ENCODE results near the gene RBM24.
A peak's percentile ranks its signal among the peaks of the same experiment; 100 is the strongest.

Gene RBM24

DNA sequence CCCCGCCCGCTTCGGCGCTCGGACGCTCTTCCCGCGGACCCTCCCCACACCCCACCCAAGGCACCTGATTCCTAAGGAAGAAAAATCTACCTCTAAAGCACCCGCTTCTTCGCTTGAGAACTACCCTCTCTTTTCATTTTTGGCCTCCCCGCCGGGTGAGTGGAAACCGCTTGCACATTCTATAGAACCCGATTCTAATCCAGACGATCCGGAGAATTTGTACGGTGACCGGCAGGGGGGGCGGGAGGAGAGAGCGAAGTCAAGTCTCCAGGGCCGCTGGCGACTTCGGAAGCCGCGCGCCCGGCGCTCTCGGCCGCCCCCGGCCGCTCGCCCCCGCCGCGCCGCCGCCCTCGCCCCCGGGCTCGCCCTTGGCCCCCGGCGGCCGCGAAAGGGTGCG is at the start of gene RBM24:
Gene RBM24 (plus strand): TSS at position 262 of the 397 bp plus-strand sequence. CDS start 221 bp downstream, outside the sequence.
- DNase-seq (ENCODE audit: low spot score), result peak; percentile 41

DNA sequence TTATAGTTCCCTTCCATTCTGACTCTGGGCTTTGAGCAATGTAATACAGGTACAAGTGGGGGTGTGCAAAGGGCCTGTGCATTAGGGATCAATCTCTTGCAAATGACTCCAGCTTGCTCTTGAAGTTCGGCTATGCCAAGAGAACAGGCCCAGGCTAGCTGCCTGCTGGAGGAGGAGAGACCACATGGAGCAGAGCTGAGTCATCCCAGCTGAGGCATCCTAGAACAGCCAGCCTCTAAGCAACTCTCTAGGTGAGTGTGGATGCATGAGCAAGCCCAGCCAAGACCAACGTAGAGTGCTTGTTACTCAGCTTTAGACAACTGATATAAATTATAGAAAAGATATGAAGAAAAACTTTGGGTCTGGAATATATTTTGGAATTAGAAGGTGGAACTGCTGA is 47.6 kb upstream of the RBM24 start:
- DNase-seq (ENCODE audit: low spot score), result no peak

DNA sequence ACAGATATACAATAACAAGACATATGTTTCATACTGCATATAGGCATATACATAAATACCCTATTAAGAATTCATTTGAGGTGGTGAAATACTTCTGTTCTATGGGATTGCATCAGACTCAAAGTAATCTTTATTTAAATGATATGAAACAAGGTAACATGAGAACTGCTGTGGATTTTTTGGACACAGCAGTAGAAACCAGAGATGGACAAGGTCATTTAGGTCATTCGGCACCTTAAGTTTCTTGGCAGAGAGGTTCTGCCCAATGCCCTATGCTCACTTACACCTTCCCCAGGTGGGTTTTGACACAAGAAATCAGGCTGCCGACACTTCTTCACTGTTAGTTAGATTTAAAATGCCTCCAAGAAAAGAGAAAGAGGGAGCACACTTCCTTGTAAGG is 43.9 kb upstream of the RBM24 start:
- DNase-seq (ENCODE audit: low spot score), result no peak

DNA sequence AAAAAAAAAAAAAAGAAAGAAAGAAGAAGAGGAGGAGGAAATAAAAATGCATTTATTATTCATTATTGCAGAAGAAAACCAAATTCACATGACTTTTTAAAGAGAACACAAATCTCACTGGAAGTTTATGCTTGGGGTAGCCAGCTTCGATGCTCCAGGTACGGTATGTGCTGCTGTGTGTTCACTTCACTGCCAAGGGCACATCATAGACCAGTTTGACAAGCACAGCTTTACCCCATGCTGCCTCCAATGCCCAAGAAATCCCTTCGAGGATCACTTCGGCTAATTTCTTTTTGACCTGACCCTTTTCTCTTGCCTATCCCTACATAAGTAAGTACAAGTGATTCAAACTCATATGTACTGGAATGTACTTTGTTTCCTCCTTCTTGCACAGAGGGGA is 41.9 kb upstream of the RBM24 start:
- no peak for DNase-seq (ENCODE audit: low spot score)

DNA sequence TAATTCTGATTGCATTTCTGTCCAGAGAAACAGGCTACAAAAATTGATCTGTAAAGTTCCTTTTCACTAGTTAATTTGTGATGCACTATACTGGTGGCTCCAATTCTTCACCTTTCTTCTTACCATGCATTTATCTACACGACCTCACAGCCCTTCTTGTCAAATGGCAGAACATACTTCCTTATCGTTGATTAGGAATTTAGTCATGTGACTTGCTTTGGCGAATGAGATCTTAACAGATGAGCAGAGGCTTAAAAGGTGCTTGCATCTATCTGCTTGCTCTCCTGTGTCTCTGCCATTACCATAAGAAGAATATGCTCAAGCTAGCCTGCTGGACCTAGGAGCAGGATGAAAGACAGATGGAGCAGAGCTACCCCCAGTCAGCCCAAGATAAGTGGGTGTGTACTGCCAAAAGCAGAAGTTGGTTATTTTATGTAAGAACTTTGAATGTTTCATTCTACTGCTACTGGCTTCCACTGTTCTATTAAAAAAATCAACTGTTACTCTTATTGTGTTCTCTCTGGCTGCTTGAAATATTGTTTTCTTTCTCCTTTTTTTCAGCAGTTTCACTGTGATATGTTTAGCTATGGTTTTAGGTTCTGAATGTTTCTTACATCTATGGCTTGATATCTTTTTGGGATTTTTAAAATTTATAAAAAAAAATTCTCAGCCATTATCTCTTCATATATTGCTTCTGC is 40.2 kb upstream of the RBM24 start:
- DNase-seq (ENCODE audit: low spot score), result no peak

DNA sequence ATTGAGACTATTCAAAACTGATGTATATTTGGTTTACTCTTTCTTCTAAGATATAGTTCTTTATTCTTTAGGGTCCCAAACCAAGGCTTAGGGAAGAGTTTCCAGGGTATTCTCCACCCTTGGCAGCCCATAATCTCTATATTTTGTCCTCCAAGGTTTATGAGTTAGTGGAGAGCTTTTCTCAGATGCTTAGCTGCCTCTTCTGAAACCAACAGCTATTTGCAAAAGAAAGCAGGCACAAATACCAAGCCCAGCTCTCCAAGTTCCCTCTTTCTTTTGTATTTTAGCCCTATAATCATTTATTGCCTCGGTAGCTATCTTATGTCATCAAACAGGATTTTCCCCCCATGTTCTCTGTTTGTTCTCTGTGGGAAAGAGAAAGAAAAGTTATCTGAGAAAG is 39.1 kb upstream of the RBM24 start:
- DNase-seq (ENCODE audit: low spot score), result no peak

DNA sequence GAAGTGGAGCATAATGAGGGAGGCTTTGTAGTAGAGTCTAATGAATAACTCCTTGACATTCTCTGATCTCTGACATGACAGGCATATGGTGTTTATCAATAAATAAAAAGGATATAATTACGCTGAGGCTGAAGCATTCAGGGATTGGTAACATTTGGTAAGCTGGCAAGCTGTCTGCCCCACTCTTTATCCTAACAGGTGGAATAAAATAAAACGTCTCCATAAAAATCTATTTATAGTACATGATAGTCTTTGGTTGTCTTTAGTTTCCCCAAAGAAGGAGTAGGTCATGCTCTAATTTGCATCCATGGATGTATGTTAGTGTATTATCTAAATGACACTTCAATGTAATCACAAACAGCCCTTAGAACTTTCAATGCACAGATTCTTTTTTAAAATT is 30.9 kb upstream of the RBM24 start:
- DNase-seq (ENCODE audit: low spot score), result no peak

DNA sequence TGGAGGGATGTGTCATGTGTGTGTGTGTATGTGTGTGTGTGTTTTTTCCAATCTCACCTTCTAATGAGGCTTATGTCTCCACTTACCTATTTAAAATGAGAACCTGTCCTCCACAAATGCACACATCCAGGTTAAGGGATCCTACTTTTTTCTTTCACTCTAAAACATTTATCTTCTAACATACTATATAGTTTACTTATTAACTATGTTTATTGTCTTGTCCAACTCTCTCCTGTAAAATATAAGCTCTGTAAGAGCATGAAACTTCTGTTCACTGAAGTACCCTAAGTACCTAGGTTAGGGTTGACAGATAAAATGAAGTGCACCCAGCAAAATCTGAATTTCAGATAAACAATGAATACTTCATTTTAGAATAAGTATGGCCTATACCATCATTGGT is 29.2 kb upstream of the RBM24 start:
- DNase-seq (ENCODE audit: low spot score), result no peak

DNA sequence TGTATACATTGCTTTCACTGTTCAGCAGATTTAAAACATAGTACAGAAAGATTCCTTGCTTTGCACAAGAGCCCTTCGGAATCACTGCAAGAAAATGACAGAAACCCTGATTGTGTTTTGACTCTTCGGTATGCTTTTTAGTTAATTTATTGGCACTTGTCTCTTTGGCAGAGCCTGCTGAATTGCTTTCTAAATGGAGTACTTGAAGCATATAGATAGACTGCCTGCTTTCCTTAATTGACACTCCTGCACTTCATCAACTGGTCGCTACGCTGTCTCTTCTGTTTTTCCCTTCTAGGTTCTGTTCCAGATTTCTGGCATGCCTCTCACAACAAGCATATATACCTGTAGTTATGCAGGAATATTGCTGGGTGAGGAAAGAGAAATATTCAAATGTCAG is 22.4 kb upstream of the RBM24 start:
- DNase-seq (ENCODE audit: low spot score), result no peak

DNA sequence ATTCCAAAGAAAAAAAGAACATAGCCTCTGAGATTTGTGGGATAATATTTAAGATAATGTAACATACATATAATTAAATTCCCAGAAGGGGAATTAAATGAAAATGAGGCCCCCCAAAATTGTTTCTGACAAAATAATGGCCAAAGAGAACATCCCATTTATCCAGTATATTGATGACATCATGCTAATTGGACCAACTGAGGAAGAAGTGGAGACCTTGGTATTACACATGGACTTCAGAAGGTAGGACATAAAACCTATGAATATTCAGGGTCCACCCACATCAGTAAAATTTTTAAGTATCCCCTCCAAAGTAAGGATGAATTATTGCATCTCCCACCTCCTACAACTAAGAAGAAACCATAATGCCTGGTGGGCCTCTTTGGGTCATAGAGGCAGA is 15.6 kb upstream of the RBM24 start:
- DNase-seq (ENCODE audit: low spot score), result no peak

DNA sequence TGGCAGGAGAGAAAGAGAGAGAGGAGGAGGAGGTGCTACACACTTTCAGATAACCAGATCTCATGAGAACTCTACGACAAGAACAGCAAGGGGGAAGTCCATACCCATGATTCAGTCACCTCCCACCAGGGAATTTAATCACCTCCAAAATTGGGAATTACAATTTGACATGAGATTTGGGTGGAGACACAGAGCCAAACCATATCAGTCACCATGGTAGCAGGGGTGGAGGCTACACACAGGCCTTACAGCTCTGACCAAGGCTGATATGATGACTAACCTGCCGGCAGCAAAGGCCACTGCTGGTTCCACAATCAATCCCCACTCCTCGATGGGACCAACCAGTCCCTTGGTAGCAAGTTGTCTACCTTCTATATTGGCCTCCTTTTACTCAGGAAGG is 13.6 kb upstream of the RBM24 start:
- no peak for DNase-seq (ENCODE audit: low spot score)

DNA sequence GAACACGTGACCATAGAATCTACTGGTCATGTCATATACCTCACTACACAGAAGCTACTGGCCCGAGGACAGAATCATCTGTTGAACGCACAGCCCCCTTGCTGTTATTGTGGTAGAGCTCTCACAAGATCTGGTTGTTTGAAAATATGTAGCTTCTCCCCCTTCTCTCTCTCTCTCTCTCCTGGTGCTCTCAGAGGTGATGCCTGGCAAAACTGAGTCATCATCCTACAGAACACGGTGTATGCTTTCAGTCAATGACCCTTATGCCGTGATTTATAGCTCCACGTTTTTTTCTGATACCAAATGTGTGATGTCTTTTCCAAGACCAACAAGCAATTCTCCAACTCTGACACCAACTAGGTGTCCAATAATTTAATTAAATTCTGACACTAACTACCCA is 13.0 kb upstream of the RBM24 start:
- DNase-seq (ENCODE audit: low spot score), result no peak

DNA sequence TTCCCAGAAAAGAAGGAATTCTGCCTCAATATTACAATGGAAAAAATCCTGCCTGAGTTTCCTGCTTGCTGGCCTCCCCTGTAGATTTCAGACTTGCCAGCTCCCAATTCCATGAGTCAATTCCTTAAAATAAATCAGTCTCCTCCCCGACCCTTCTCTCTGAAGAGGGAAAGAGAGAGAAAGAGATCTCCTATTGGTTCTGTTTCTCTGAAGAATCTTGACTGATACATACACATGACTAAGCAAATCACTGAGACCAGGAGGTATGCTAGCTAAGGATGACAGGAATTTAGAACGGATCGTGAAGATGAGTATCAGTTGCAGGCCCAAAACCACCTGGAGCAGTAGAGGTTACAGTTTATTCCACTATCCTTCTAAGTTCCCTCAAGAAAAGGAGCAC is 11.3 kb upstream of the RBM24 start:
- DNase-seq (ENCODE audit: low spot score), result no peak

DNA sequence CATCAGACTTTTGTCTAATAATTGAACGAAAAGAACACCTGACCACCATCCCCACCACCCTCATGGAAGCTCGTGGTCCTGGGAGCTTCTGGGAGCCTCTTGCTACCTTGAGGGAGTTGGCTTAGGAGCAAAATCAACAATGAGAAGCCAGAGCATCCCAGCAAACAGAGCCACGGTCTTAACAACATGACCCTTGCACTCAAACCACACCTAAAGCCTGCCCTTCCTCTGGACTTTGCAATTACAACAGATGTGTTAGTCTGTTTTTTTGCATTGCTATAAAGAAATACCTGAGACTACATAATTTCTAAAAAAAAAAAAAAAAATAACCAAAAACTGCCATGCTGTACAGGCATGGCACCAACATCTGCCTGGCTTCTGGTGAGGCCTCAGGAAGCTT is 9.5 kb upstream of the RBM24 start:
- DNase-seq (ENCODE audit: low spot score), result no peak

DNA sequence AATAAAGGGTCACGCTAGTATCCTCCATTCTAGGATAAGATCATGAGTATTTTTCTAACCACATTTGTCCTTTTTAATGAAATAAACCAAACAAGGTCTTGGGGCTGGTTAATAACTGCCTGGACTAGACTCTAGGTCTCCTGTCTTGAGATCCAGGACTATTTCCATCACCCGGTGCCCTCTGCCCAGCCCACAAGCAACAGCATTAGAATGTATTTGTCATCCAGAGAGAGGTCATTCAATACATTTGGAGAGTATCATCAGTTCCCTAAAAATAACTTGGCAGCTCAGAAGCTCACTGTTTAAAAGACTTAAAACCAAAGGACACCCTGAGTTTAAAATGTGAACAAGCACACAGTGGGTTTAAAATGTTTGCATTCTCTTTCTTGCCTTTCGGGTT is 4.4 kb upstream of the RBM24 start:
- DNase-seq (ENCODE audit: low spot score), result no peak

DNA sequence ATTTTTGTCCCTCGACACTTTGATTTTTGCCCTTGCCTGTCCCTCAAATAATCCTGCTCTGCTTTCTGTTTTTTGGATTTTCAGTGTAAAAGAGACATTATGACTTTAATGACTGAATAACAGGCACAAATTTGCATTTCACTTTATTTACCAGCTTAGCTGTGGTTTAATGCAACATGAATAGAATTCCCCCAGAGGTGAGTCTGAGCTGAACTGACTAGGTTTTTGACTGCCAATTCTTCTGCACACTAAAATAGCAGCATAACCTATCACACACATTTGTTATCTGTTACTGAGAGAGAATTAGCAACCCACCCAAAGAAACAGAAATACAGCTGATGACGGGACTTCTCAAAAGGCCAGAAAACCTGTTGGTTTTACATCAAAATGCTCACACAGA is 3.9 kb upstream of the RBM24 start:
- DNase-seq (ENCODE audit: low spot score), result no peak

DNA sequence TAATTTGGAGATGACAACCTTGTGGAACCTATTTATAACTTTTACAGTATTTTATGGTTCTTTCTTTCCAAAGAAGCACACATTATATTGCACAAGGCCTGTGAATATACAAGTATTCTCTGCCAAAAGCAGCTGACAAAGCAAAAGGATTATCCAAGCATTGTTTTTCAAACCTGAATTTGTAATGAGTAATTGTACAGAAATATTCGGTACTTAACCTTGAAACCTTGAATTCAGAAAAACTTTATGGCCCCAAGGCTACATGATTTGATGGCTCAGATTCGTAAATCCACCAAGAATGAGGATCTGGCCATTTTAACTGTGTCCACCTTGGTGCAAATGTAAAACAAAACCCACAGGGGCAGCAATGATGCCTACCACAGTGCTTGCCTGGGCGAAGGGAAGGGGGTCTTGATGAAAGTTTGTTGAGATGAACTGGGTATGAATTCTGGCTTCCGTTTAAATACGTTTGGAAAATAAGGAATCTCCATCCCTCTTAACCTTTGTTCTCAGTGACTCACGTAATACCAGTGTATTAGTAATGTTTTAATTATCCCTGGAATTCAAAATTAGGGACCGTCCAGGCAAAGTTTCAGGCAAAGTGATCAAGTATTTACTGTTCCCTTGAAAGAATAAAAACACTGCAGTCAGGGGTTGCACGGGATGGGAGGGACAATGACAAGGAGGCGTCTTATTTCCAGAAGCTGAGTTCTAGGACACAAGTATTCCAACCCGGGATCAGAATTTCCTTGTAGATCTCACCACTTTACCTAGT is 2.7 kb upstream of the RBM24 start:
- no peak for DNase-seq (ENCODE audit: low spot score)

DNA sequence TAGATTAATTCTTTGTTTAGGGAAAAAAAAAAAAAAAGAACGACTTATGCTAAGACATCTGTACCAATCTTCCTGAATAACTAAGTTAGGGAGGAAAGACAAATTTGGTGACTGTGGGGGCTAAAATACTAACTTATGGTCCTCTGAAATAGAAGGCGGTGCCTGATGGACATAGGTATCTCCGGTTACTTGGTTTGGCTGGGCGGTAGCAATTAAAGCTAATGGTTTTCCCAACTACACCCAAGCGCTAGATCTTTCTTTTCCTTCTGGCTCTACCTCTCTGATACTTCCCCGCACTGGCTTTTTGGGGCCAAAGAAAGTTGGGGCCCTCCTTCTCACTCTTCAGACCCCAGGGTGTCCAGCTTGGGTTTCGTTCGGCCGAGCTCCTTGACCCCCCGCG is 1.0 kb upstream of the RBM24 start:
- DNase-seq (ENCODE audit: low spot score), result no peak

DNA sequence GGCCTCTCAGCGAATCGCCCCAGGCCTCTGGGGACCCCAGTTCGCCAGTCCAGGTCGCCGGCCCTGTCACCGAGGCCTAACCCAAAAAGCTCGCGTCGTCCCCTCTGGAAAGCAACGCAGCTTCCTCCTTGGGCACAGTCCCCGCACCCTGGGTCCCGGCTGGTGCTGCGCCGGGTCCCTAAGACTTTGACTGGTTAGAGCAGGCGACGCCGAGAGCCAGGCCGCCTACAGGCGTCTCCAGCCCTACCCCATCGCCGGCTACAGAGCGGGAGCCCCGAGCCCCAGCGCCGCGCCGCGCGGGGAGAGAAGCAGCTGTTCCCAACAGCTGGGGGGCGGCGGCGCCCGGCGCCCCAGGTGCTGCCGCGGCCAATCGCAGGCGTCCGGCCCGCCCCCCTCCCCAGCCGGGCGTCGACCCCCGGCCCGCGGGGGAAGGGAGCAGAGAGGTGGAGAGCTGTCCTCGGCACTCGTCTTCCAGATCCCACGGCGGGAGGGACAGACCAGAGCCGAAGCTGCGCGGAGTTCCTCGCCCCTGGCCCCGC is 540 bp upstream of the RBM24 start:
- no peak for DNase-seq (ENCODE audit: low spot score)

DNA sequence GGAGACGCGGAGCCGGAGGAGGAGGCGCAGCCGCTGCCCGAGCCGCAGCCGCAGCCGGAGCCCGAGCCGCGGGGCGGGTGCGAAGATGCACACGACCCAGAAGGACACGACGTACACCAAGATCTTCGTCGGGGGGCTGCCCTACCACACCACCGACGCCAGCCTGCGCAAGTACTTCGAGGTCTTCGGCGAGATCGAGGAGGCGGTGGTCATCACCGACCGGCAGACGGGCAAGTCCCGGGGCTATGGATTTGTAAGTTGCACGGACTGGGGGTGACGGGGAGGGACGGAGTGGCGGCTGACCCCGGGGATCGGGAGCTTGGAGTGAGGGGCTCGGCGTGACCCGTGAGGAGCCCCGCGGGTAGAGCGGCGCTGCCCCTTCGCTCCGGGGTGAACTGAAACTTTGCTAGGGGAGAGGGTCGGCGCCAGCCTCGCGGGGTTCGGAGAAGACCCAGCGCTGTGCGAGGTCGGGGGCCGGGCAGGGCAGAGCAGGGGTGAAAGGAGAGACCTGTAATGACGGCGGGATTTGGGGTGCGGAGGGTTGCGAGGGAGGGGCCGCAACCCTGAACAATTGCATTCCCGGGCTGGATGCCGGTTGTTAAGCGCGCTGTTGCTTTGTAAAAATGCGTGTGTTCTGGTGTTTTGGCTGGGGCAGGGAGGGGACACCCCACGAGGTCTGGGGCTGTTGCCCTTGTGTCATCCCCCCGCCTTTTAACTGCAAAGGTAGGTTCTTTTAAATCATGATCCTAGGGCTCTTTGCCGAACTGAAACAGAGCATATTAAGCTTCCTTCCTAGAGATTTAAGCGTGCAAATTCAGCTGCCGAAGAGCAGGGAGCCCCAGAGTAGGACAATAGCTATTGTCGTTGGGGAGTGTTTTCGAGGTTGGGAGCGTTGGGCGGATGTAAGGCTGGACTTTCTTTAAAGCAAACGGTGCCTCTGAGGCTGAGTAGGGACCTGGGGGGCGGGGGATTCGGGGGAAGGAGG is 628 bp downstream of the RBM24 start:
- no peak for DNase-seq (ENCODE audit: low spot score)

DNA sequence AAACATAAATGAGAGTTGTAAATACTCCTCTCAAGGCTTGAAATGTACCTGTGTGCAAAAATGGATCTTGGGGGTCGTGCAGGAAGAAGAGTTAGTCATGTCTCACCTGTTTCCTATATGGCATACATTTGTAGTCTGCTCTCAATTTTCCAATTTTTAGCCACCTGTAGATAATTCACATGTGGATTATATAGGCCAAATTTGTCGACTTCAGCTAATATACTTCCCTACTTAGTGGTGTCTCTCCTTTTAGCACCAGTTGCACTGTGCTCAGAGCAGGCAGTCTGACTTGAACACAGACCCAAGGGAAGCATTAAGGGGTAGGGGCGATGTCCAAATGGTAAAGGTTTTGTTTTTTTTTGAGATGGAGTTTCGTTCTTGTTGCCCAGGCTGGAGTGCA is 1.9 kb downstream of the RBM24 start:
- no peak for DNase-seq (ENCODE audit: low spot score)

DNA sequence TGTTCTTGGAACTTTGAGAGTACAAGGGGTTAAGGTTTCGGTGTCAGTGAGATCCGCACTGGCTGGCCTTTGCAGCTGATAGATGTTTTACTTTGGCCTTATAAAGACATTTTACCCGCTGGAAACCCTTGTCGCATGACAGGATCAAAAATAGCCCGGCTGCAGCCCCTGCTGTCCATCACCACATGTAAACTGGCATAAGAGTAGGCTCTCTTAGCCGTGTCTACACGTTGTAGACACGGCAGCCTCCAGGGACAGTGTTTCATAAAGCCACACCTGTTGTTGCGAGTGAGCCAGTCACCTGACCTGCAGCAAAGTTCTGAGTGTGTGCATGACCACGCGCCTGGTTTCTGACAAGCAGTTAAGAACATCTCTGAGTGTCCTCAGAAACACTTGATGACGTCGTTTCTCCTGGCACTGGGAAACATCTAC is 8.5 kb downstream of the RBM24 start:
- DNase-seq (ENCODE audit: low spot score), result no peak
